Karpas-422 (cell line): ENCODE data around the gene GRM4. TPM values are rescaled to one million over a fixed set of nuclear protein-coding genes. Genes with fewer than 3 reads are reported as not detected.
"Not testable (repeated sequence)": the region's sequence is repeated elsewhere in the genome, so short reads cannot be mapped to it uniquely, and the experiment has no call there.

Experiments
- DNase-seq: peaks from one replicate; pipeline ENCODE4 v3.0.0-alpha.2; 2015
- H2AFZ ChIP-seq: fragments of 200-600 bp; sonication (generic); 2 replicates; pipeline ENCODE4 v1.6.1; 2014; ENCODE audit warnings: antibody characterized with exemption, low read length, mixed read lengths
- H3K27ac ChIP-seq: fragments of 200-600 bp; sonication (generic); 2 replicates; pipeline ENCODE4 v1.5.1; 2014; ENCODE audit warnings: mild to moderate bottlenecking, low read length, moderate library complexity
- H3K27me3 ChIP-seq: fragments of 200-600 bp; sonication (generic); 2 replicates; pipeline ENCODE4 v1.6.1; 2014; ENCODE audit warnings: low read length, mixed read lengths
- H3K36me3 ChIP-seq: fragments of 200-600 bp; sonication (generic); 2 replicates; pipeline ENCODE4 v1.6.1; 2014; ENCODE audit warnings: low read length, mixed read lengths; ENCODE audit not compliant: insufficient read depth
- H3K4me1 ChIP-seq: fragments of 200-600 bp; sonication (generic); 2 replicates; pipeline ENCODE4 v1.6.1; 2014; ENCODE audit warnings: mild to moderate bottlenecking, low read length, mixed read lengths
- H3K4me2 ChIP-seq: fragments of 200-600 bp; sonication (generic); 2 replicates; pipeline ENCODE4 v1.6.1; 2014; ENCODE audit warnings: low read length, low read depth, mild to moderate bottlenecking; ENCODE audit not compliant: poor library complexity, severe bottlenecking
- H3K4me3 ChIP-seq: fragments of 200-600 bp; sonication (generic); 2 replicates; pipeline ENCODE4 v1.5.1; 2014; ENCODE audit warnings: mild to moderate bottlenecking, antibody characterized with exemption, low read length, mixed read lengths
- H3K79me2 ChIP-seq: fragments of 200-600 bp; sonication (generic); 2 replicates; pipeline ENCODE4 v1.6.1; 2014; ENCODE audit warnings: mild to moderate bottlenecking, low read length, mixed read lengths
- H3K9ac ChIP-seq: fragments of 200-600 bp; sonication (generic); 2 replicates; pipeline ENCODE4 v1.6.0; 2014; ENCODE audit warnings: low read length
- H3K9me2 ChIP-seq: fragments of 200-600 bp; sonication (generic), shearing (Covaris generic); replicated peaks from 2 replicates; pipeline ENCODE4 v1.6.0; 2014; ENCODE audit warnings: mild to moderate bottlenecking, low read length, moderate library complexity; ENCODE audit not compliant: insufficient read depth
- H3K9me3 ChIP-seq: fragments of 300-700, 200-600 bp; sonication (generic); 2 replicates; pipeline ENCODE4 v1.6.1; 2014; ENCODE audit warnings: low read length, mixed read lengths
- H4K20me1 ChIP-seq: fragments of 200-600 bp; sonication (generic); 2 replicates; pipeline ENCODE4 v1.6.1; 2014; ENCODE audit warnings: mild to moderate bottlenecking, antibody characterized with exemption, low read length, low read depth; ENCODE audit not compliant: insufficient read depth
- total RNA-seq: library from RNA; depleted of rRNA; stranded (reverse); fragments of >200 nt; shearing (Covaris generic); gene quantifications from 2 replicates; pipeline ENCODE4 v1.2.3, GENCODE V29; 2014; ENCODE audit warnings: low replicate concordance; rRNA removed

GRM4 gene
- not detected in 2 replicates for total RNA-seq

- Histone ChIP-seq H3K9me2 (no peaks in the 10 kb centered on the region), H3K36me3 (no peaks in the 10 kb centered on the region), H4K20me1 (no peaks in the 10 kb centered on the region), H3K4me1 (no peaks in the 10 kb centered on the region; the same call in 1 of the 2 replicates), H3K27me3 (no peaks in the 10 kb centered on the region), H3K9ac (no peak within 1 kb of the TSS), H3K4me2 (no peak within 1 kb of the TSS), H3K79me2 (no peaks in the 10 kb centered on the region), H3K9me3 (no peaks in the 10 kb centered on the region), H2AFZ (no peak within 1 kb of the TSS), H3K27ac (no peak within 1 kb of the TSS), H3K4me3 (no peak within 1 kb of the TSS)
- DNase-seq: no peak
Observed at GRCh38 chr6:34146021-34146782, at the start of gene GRM4. TSS of gene GRM4 (minus strand) at chr6:34146087. CDS start at chr6:34133496, 12,591 bp downstream.

GRCh38 chr6:34194772-34195171 lies 48.9 kb upstream of the GRM4 start:
- Histone ChIP-seq H3K27ac (no peak overlapping the region), H3K9me2 (no peaks in the 10 kb centered on the region), H4K20me1 (no peaks in the 10 kb centered on the region), H3K79me2 (no peaks in the 10 kb centered on the region), H3K27me3 (no peaks in the 10 kb centered on the region), H3K9ac (no peak overlapping the region), H3K4me2 (no peak overlapping the region), H3K4me1 (peaks cover 8% of the 10 kb centered on the region), H3K4me3 (no peak overlapping the region), H3K9me3 (no peaks in the 10 kb centered on the region), H2AFZ (no peak overlapping the region), H3K36me3 (no peaks in the 10 kb centered on the region)
- DNase-seq: no peak

GRCh38 chr6:34190504-34191122 lies 44.7 kb upstream of the GRM4 start:
- H2AFZ ChIP-seq: no peak overlapping the region

GRCh38 chr6:34189806-34190503 lies 44.1 kb upstream of the GRM4 start:
- Histone ChIP-seq H3K4me2 (no peak overlapping the region), H2AFZ (no peak overlapping the region), H3K27ac (no peak overlapping the region), H4K20me1 (no peaks in the 10 kb centered on the region), H3K4me3 (no peak overlapping the region), H3K9me2 (no peaks in the 10 kb centered on the region), H3K9ac (no peak overlapping the region), H3K4me1 (peaks cover 3% of the 10 kb centered on the region; the same call in 1 of the 2 replicates), H3K27me3 (no peaks in the 10 kb centered on the region), H3K36me3 (no peaks in the 10 kb centered on the region), H3K79me2 (no peaks in the 10 kb centered on the region), H3K9me3 (no peaks in the 10 kb centered on the region)
- peak; percentile 91 for DNase-seq

More at GRCh38 chr6:34190504-34191122, 44.7 kb upstream of the GRM4 start:
- no peaks in the 10 kb centered on the region for H3K36me3 ChIP-seq
- peaks cover 3% of the 10 kb centered on the region; the same call in 1 of the 2 replicates for H3K4me1 ChIP-seq
- H3K27ac ChIP-seq: no peak overlapping the region
- no peaks in the 10 kb centered on the region for H3K27me3 ChIP-seq
- H4K20me1 ChIP-seq: no peaks in the 10 kb centered on the region
- H3K79me2 ChIP-seq: no peaks in the 10 kb centered on the region
- no peak overlapping the region for H3K4me2 ChIP-seq
- no peak overlapping the region for H3K4me3 ChIP-seq
- no peaks in the 10 kb centered on the region for H3K9me2 ChIP-seq
- H3K9me3 ChIP-seq: no peaks in the 10 kb centered on the region
- H3K9ac ChIP-seq: no peak overlapping the region
- no peak for DNase-seq

DNA sequence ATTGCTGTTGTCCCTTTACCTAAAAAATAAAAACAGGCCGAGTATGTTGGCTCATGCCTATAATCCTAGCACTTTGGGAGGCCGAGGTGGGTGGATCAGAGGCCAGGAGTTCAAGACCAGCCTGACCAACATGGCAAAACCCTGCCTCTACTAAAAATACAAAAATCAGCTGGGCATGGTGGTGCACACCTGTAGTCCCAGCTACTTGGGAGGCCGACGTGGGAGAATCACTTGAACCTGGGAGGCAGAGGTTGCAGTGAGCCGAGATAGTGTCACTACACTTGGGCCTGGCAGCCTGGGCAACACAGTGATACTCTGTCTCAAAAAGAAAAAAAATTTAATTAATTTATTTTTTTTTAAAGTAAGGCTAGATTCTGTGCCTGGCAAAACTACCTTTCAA lies 38.8 kb upstream of the GRM4 start:
- H2AFZ ChIP-seq, H3K36me3 ChIP-seq, H3K79me2 ChIP-seq, H3K4me2 ChIP-seq, H3K4me3 ChIP-seq, H3K9ac ChIP-seq, DNase-seq, H3K9me3 ChIP-seq, H3K9me2 ChIP-seq, H3K27ac ChIP-seq, H4K20me1 ChIP-seq, H3K27me3 ChIP-seq, H3K4me1 ChIP-seq: not testable (repeated sequence)

DNA sequence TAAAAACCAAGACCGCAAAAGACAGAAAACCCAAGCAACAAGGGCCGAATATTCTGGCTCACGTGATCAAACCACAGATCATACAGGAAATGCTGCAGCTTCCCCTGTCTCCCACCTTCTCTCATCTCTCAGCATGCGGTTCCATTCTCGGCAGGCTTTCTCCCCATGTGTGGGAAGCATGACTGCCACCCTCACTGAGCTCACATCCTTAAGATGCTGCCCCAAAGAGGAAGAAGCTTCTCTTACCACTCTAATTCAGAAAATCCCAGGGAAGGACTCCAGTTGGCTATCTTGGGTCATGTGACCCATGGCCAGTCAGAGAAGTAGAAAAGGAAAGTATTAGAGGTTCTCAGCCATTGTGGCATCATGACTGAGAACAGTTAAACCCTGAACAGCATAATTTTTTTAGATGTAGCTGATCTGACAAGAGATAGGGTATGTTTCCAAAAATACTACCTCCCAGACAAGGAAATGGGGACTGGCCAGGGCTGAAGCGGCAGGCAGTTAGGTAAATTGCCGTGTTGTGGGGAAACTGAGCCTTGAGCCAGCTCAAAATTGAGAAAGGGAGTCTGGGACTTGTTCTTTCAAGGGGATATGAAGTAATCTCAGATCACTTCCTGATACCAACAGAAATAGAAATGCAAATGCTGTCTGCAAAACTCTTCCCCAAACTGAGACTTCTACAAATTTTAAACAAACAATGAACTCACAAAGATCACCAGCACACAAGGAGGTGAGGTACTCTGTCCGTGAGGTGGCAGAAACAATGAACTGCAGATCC lies 37.1 kb upstream of the GRM4 start:
- H3K4me1 ChIP-seq: peaks cover 7% of the 10 kb centered on the region
- DNase-seq: no peak
- H2AFZ ChIP-seq: peak overlapping the region; percentile 24; the same call in 1 of the 2 replicates

GRCh38 chr6:34181908-34182307 lies 36.0 kb upstream of the GRM4 start:
- Histone ChIP-seq H3K9me3 (peaks cover 4% of the 10 kb centered on the region; the same call in 1 of the 2 replicates), H3K36me3 (0 out of 2 replicates have a peak, but pooled peaks cover 2% of the 10 kb centered on the region), H3K9me2 (no peaks in the 10 kb centered on the region), H3K9ac (no peak overlapping the region), H3K27me3 (no peaks in the 10 kb centered on the region), H2AFZ (no peak overlapping the region), H4K20me1 (no peaks in the 10 kb centered on the region), H3K4me2 (no peak overlapping the region), H3K4me3 (no peak overlapping the region), H3K79me2 (no peaks in the 10 kb centered on the region), H3K27ac (no peak overlapping the region), H3K4me1 (peaks cover 7% of the 10 kb centered on the region)
- DNase-seq: no peak

More for the DNA sequence above, 37.1 kb upstream of the GRM4 start:
- H3K4me2 ChIP-seq: peak overlapping the region; percentile 15
- 0 out of 2 replicates have a peak, but pooled peaks cover 2% of the 10 kb centered on the region for H3K36me3 ChIP-seq
- H3K9me3 ChIP-seq: peaks cover 4% of the 10 kb centered on the region; the same call in 1 of the 2 replicates
- H3K79me2 ChIP-seq: no peaks in the 10 kb centered on the region
- no peaks in the 10 kb centered on the region for H3K9me2 ChIP-seq
- no peaks in the 10 kb centered on the region for H4K20me1 ChIP-seq
- H3K9ac ChIP-seq: no peak overlapping the region
- no peak overlapping the region for H3K27ac ChIP-seq
- no peak overlapping the region for H3K4me3 ChIP-seq
- no peaks in the 10 kb centered on the region for H3K27me3 ChIP-seq
